BJ (cell line): ENCODE data around the gene DAD1. TPM values are rescaled to one million over a fixed set of nuclear protein-coding genes. Genes with fewer than 3 reads are reported as not detected.

Experiments used
- CTCF ChIA-PET: fragments of 350-600 bp; formaldehyde crosslinking; extraction: SDS; loops from one replicate; lab custom pipeline; 2021; ENCODE audit warnings: antibody characterized with exemption, inconsistent platforms; lab: Yijun Ruan, JAX
- POLR2A ChIA-PET: fragments of 300-600 bp; sonication (Branson Sonifier 250); formaldehyde crosslinking; extraction: SDS; loops from one replicate; lab custom pipeline; 2021; ENCODE audit warnings: antibody characterized with exemption; lab: Charles Lee
- DNase-seq: peaks from one replicate; pipeline ENCODE4 v3.0.0-alpha.2; 2011; ENCODE audit warnings: low read depth
- H3K27me3 ChIP-seq: 2 replicates; pipeline ENCODE4 v1.6.0; 2011; ENCODE audit warnings: low read length; ENCODE audit not compliant: control insufficient read depth, insufficient read depth
- H3K36me3 ChIP-seq: 2 replicates; pipeline ENCODE4 v1.5.1; 2011; ENCODE audit warnings: low read length; ENCODE audit not compliant: control insufficient read depth, insufficient read depth
- H3K4me3 ChIP-seq: 2 replicates; pipeline ENCODE4 v1.5.1; 2011; ENCODE audit warnings: low read depth, mild to moderate bottlenecking, control low read depth, low read length
- polyA plus RNA-seq: library from polyadenylated mRNA; depleted of rRNA; stranded (reverse); fragments of >200 nt; gene quantifications from 2 replicates; pipeline ENCODE4 v1.2.3, GENCODE V29; 2011
- TF ChIP-seq, protein P1 (sequence below): IDR thresholded peaks from 2 replicates; pipeline ENCODE4 v1.5.1; 2011; ENCODE audit warnings: low read depth, mild to moderate bottlenecking, control low read depth, inconsistent platforms, low read length, moderate library complexity; ENCODE audit not compliant: insufficient read depth

The DAD1 gene
- polyA plus RNA-seq, 1 experiment, result 383 TPM

DNA sequence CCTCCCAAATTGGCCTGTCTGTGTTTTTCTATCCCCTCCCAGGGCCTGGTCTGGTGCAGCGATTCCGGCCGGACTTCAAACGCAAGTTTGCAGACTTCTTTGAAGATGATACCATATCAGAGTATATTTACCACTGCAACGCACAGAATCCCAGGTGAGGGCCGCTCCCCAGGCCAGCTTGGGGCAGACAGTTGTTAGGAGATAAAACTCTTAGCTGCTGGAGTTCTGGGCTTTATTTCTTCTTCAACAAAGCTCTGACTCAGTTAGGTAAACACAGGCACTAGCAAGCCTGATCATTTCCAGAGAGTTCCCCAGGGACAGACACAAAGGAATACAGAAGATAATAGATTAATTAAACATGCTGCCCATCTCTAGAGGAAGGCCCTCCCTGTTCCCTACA, 17.4 kb upstream of the DAD1 start:
- no peaks in the 10 kb centered on the region for H3K27me3 ChIP-seq
- peaks cover 50% of the 10 kb centered on the region for H3K36me3 ChIP-seq
- TF ChIP-seq, protein P1, sequence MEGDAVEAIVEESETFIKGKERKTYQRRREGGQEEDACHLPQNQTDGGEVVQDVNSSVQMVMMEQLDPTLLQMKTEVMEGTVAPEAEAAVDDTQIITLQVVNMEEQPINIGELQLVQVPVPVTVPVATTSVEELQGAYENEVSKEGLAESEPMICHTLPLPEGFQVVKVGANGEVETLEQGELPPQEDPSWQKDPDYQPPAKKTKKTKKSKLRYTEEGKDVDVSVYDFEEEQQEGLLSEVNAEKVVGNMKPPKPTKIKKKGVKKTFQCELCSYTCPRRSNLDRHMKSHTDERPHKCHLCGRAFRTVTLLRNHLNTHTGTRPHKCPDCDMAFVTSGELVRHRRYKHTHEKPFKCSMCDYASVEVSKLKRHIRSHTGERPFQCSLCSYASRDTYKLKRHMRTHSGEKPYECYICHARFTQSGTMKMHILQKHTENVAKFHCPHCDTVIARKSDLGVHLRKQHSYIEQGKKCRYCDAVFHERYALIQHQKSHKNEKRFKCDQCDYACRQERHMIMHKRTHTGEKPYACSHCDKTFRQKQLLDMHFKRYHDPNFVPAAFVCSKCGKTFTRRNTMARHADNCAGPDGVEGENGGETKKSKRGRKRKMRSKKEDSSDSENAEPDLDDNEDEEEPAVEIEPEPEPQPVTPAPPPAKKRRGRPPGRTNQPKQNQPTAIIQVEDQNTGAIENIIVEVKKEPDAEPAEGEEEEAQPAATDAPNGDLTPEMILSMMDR, result no peak
- POLR2A ChIA-PET, result interaction anchor here (1.0 kb wide), 1 partner anchor 17 kb away, joined by 3 read pairs; no protein-coding TSS in a partner anchor
- CTCF ChIA-PET, result interaction anchor here (0.6 to 1.4 kb wide), 2 partner anchors 47 to 53 kb away, joined by 3 to 4 read pairs; no protein-coding TSS in a partner anchor
- DNase-seq, result no peak
- H3K4me3 ChIP-seq, result no peak overlapping the region

DNA sequence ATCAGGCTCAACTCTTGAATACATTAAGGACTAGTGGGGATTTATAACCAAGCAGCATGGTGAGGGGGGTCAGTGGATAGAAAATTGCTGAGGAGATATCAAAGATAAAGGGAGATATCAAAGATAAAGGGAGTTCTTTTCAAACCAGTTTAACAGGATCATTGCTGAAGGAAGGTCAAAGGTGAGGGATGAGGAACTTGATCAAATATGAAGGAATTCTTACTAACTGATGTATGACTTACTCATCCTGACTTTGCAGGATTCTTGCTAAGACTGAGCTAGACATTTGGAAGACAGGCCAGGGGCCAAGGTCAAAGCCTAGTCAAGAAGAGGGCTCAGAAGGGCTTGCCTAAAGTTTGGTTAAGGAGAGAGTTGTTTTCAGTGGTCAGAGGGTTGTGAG, 13.8 kb upstream of the DAD1 start:
- no peak overlapping the region for H3K4me3 ChIP-seq
- no peak for DNase-seq
- peaks cover 40% of the 10 kb centered on the region for H3K36me3 ChIP-seq
- ChIA-PET CTCF (interaction anchor here (1.1 to 6.3 kb wide), 3 partner anchors 9 to 50 kb away, joined by 3 to 45 read pairs (median 16); partner anchors contain the start of gene DAD1), POLR2A (interaction anchor here (1.0 kb wide), 1 partner anchor 14 kb away, joined by 3 read pairs; the partner anchor contains the start of gene DAD1)
- TF ChIP-seq, protein P1, result no peak
- H3K27me3 ChIP-seq, result no peaks in the 10 kb centered on the region

DNA sequence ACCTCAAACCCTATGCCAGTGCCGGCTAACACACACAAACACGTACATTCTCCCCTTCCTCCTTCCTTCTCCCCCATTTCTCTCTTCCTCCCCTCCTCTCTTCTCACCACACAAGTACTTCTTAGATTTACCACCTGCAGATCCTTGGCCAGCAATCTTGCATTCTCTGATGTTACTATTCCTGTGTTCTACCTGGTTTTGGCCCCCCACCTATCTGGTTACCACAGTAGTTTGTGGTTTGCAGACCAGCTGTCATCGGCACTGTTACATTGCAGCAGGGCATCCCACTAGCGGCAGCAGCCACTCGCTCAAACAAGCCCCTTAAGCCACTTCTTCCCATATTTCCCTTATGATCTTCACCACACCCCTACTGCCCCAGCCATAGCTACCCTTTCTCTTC, 13.0 kb upstream of the DAD1 start:
- no peak overlapping the region for H3K4me3 ChIP-seq
- TF ChIP-seq, protein P1, result no peak
- DNase-seq, result no peak
- POLR2A ChIA-PET, result interaction anchor here (1.0 kb wide), 1 partner anchor 13 kb away, joined by 3 read pairs; the partner anchor contains the start of gene DAD1
- peaks cover 34% of the 10 kb centered on the region for H3K36me3 ChIP-seq
- CTCF ChIA-PET, result interaction anchor here (3.0 to 6.3 kb wide), 3 partner anchors 10 to 51 kb away, joined by 16 to 45 read pairs (median 26); partner anchors contain the start of gene DAD1
- no peaks in the 10 kb centered on the region for H3K27me3 ChIP-seq

DNA sequence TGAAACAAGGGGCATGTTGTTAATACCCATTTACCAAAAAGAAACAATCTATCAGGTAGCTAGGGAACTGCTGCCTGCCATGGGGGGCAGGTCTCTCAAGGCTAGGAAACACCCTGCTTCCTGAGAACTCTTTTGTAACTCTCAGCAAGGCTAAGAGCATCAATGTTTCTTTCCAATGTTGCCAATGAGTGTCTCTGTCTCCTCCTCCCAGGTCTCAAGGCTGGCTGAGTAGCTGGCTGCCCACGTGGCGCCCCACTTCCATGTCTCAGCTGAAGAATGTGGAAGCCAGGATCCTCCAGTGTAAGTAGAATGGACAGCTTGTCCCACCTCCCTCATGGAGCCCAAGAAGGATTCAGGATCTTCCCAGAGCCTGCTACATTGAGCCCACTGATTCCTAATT, 12.4 kb upstream of the DAD1 start:
- ChIA-PET POLR2A (no interaction called here), CTCF (interaction anchor here (1.1 to 6.3 kb wide), 4 partner anchors 11 to 52 kb away, joined by 3 to 45 read pairs (median 21); partner anchors contain the start of gene DAD1)
- H3K4me3 ChIP-seq, result no peak overlapping the region

DNA sequence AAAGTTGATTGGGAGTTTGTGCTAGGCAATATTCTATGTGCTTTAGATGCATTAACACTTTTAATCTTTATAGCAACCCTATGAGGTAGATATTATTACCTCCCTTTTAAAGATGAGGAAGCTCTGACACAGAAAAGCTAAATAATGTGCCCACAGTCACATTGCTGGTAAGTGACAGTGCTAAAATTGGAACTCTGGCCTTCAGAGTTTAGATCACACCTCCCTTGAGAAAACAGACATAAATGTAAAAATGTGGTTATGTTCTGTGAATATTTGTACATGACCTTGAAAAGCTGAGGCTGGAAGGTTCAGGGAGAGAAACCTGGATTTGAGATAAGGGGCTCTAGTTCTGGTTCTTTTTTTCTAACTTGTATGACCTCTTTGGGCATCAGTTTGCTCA, 11.0 kb upstream of the DAD1 start:
- no peak overlapping the region for H3K4me3 ChIP-seq
- POLR2A ChIA-PET, result interaction anchor here (0.5 kb wide), 1 partner anchor 21 kb away, joined by 3 read pairs; no protein-coding TSS in a partner anchor
- H3K27me3 ChIP-seq, result no peaks in the 10 kb centered on the region
- TF ChIP-seq, protein P1, result no peak
- CTCF ChIA-PET, result interaction anchor here (0.6 to 6.3 kb wide), 8 partner anchors 10 to 950 kb away, joined by 3 to 45 read pairs (median 12); partner anchors contain the start of gene DAD1
- DNase-seq, result no peak
- peaks cover 21% of the 10 kb centered on the region for H3K36me3 ChIP-seq

More for the DNA sequence above, 12.4 kb upstream of the DAD1 start:
- peaks cover 33% of the 10 kb centered on the region for H3K36me3 ChIP-seq
- TF ChIP-seq, protein P1, result no peak
- no peaks in the 10 kb centered on the region for H3K27me3 ChIP-seq
- no peak for DNase-seq
